RWPE1 (cell line): ENCODE measurements around the gene MFAP3L.

Experiments
- CTCF ChIA-PET: fragments of 350-600 bp; sonication (Branson Sonifier 250); formaldehyde crosslinking; extraction: SDS; loops from one replicate; lab custom pipeline; 2021; lab: Yijun Ruan, JAX
- POLR2A ChIA-PET: fragments of 400-600 bp; formaldehyde crosslinking; extraction: SDS; loops from one replicate; lab custom pipeline; 2020; ENCODE audit warnings: antibody characterized with exemption; ENCODE audit not compliant: low non-redundant PET; lab: Yijun Ruan, JAX
- DNase-seq: peaks from one replicate; pipeline ENCODE4 v3.0.0; 2012; ENCODE audit warnings: low spot score
- H3K27ac ChIP-seq: fragments of 450-650 bp; 2 replicates; pipeline ENCODE4 v1.5.1; 2017
- TF ChIP-seq, protein P1 (sequence below): fragments of 450-650 bp; conservative IDR thresholded peaks from 2 replicates; pipeline ENCODE4 v1.5.1; 2017; ENCODE audit warnings: low read depth, mild to moderate bottlenecking

MFAP3L gene

GRCh38 chr4:170038232-170038631 is 12.0 kb upstream of the MFAP3L start:
- H3K27ac ChIP-seq: no peak overlapping the region
- POLR2A ChIA-PET: no interaction called here
- TF ChIP-seq, protein P1, sequence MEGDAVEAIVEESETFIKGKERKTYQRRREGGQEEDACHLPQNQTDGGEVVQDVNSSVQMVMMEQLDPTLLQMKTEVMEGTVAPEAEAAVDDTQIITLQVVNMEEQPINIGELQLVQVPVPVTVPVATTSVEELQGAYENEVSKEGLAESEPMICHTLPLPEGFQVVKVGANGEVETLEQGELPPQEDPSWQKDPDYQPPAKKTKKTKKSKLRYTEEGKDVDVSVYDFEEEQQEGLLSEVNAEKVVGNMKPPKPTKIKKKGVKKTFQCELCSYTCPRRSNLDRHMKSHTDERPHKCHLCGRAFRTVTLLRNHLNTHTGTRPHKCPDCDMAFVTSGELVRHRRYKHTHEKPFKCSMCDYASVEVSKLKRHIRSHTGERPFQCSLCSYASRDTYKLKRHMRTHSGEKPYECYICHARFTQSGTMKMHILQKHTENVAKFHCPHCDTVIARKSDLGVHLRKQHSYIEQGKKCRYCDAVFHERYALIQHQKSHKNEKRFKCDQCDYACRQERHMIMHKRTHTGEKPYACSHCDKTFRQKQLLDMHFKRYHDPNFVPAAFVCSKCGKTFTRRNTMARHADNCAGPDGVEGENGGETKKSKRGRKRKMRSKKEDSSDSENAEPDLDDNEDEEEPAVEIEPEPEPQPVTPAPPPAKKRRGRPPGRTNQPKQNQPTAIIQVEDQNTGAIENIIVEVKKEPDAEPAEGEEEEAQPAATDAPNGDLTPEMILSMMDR: no peak
- CTCF ChIA-PET: no interaction called here
- DNase-seq: no peak

- no peak overlapping the region for H3K27ac ChIP-seq
- DNase-seq: no peak
- CTCF ChIA-PET: no interaction called here
- POLR2A ChIA-PET: no interaction called here
- TF ChIP-seq, protein P1: no peak
These were observed 11.3 kb upstream of the MFAP3L start for GRCh38 chr4:170037481-170037880.

- TF ChIP-seq, protein P1: no peak
- POLR2A ChIA-PET: no interaction called here
- no peak overlapping the region for H3K27ac ChIP-seq
- DNase-seq: no peak
- CTCF ChIA-PET: interaction anchor here (0.6 kb wide), 2 partner anchors 65 to 401 kb away, joined by 3 read pairs; no protein-coding TSS in a partner anchor
These were observed 9.7 kb upstream of the MFAP3L start for GRCh38 chr4:170035845-170036244.

- TF ChIP-seq, protein P1: no peak
- ChIA-PET CTCF (interaction anchor here (0.6 kb wide), 2 partner anchors 64 to 400 kb away, joined by 3 read pairs; no protein-coding TSS in a partner anchor), POLR2A (no interaction called here)
- no peak overlapping the region for H3K27ac ChIP-seq
- no peak for DNase-seq
These were observed 9.0 kb upstream of the MFAP3L start for GRCh38 chr4:170035231-170035630.

DNA sequence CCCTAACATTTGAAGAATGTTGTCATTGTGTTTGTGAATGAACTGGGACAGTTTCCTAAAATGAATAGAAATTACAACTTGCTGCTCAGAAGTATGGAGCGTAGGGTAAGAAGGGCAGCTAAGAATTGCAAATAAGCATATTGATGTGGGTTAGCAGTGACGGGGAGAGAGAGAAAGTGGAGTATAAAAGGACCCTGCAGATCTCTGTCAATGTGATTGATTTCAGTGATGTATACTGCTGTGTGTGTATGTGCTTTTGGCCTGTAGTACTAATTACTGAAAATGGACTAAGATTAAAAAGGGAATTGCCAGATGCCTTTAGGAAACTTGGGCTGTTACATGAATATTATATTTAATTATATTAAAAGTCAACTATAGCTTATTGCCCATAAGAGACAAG is 7.8 kb upstream of the MFAP3L start:
- no peak for DNase-seq
- CTCF ChIA-PET: interaction anchor here (0.8 kb wide), 1 partner anchor 83 kb away, joined by 5 read pairs; no protein-coding TSS in a partner anchor
- POLR2A ChIA-PET: no interaction called here
- H3K27ac ChIP-seq: no peak overlapping the region
- TF ChIP-seq, protein P1: no peak

GRCh38 chr4:170030121-170030520 is 3.9 kb upstream of the MFAP3L start:
- DNase-seq: no peak
- POLR2A ChIA-PET: no interaction called here
- TF ChIP-seq, protein P1: no peak
- CTCF ChIA-PET: interaction anchor here (0.7 kb wide), 1 partner anchor 1037 kb away, joined by 4 read pairs; no protein-coding TSS in a partner anchor
- no peak overlapping the region for H3K27ac ChIP-seq
